Right kidney (tissue), 1 donor: Measurements from ENCODE around the gene TALDO1.

Experiments
- DNase-seq: peaks from one replicate; pipeline ENCODE4 v3.0.0-alpha.2; 2016

Gene TALDO1

DNA sequence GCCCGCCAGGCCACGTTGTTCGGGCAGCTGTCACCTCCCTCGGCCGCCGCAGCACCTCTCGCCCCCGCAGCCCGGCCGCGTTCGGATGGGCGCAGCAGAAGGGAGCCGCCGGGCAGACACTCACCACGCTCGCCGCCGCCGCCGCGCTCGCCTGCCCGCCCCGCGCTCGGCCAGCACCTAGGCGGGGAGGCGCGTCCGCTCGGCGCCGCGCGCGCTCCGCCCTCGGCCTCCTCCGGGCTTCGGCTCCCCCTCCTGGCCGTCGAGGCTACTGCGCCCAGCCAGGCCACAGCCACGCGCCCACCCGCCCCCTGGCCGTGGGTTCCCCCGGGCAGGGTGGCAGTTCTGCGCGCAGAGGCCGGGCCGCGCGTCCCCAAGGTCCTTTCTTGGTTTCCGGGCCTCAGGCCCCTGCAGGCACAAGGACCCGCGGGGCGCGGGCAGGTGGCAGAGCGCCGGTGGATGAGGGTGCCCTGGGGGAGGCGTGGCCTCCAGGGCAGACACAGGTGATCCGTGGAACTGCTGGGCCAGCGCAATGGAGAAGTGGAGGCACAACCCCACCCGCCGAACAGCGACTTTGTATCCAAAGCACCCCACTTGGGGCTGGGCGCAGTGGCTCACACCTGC lies 50.9 kb downstream of the TALDO1 start, which contains the start of gene SLC25A22:
Gene SLC25A22, minus strand, starts transcription at position 189 of the 621 bp plus-strand sequence. CDS start 3,275 bp downstream, outside the sequence.
- DNase-seq = peak; percentile 88

DNA sequence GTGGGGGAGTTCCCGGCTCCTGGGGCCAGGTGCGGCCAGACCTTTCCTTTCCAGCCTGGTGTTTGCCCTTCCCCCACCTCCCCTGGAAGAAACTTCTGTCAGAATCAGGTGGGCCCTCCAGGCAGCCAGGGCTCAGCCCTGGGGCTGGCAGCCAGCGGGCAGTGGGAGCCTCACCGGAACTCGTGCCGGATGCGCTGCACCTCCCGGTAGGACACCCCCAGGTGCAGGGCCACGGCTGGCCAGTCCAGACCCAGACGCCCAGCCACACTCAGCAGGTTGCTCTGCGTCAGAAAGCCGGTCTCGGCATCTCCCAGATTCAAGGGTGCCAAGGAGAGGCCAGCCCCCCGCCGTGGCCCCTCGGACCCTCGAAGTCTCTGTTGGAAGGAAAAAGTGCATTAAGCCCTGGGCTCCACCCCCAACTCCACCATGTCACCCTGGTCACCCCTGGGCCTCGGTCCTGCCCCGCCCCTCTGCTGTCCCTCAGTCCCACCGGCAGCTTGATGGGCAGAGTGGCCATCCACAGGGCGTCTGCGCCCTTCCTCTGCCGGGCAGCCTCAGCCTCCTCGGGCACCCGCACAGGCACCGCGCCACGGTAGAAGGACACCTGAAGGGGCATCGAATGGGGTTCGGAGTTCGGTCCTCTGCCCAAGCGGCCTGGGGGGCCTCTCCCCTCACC lies 52.5 kb downstream of the TALDO1 start:
- DNase-seq = no peak

DNA sequence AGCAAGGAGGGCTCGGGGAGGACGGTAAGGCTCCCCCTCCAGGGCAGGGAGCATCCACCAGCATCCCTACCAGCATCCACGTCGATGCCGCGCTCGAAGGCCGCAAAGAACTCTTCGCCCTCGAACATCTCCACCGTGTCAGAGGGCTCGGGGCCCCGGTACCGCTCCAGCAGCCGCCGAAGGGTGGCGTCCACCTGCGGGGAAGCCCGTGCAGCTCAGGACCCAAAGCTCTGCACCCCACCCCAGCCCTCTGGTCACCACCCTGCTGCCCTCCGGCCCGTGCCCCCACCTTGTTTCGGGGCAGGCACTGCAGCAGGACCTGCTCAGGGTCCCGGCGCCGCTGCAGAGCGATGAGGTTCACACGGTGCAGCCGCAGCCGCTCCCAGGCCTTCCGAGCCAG lies 53.2 kb downstream of the TALDO1 start:
- DNase-seq = no peak

DNA sequence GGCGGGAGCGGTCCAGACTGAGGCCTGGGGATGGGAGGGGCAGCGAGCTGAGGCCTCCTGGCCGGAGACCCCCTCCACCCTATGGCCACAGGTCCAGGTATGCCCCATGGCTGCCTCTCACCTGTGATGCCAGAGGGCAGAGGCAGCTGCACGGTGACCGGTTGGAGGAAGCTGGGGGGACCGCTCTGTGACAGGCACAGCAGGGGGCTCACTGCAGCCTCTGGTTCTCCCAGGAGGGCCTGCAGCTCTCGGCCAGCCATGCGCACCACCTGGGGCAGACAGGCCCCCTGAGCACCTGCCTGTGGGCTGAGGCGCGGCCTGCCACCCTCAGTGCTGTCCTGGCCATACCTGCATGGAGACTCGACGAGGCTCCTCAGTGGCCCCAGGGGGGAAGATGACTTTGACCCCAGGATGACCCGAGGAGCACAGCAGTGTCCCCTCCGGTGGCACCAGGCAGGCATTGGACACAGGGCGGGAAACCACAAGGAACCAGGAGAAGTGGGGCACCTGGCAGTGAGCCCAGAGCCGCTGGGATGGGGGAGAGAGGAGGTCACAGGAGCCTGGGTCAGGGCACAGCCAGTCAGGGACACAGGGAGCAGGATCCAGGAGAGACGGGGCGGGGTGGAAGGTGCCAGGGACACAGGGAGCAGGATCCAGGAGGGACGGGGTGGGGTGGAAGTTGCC lies 54.0 kb downstream of the TALDO1 start:
- no peak for DNase-seq

DNA sequence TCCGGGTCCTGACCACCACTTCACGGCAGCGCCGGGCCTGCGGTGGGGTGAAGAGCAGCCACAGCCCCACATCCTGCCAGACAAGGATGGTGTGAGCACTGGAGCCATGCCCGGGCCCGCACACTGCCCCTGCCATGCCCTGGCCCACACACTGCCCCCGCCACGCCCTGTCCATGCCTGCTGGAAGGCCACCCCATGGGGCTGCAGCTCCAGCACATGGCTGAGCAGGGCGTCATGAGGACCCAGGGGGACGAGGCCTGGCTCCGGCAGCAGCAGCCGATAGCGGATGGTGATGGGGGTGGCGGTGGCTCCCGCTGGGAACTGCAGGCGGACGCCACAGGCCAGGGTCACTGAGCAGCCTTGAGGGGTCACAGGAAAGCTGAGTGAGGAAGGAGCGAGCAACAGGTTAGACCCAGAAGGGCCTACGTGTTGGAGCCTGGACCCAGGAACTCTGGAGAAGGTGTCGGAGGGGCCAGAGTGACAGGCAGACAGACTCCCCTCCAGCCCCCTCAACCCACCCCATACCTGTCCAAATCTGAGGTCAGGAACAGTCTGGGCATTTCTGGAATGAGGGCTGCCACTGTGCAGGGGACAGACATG lies 54.9 kb downstream of the TALDO1 start:
- no peak for DNase-seq

DNA sequence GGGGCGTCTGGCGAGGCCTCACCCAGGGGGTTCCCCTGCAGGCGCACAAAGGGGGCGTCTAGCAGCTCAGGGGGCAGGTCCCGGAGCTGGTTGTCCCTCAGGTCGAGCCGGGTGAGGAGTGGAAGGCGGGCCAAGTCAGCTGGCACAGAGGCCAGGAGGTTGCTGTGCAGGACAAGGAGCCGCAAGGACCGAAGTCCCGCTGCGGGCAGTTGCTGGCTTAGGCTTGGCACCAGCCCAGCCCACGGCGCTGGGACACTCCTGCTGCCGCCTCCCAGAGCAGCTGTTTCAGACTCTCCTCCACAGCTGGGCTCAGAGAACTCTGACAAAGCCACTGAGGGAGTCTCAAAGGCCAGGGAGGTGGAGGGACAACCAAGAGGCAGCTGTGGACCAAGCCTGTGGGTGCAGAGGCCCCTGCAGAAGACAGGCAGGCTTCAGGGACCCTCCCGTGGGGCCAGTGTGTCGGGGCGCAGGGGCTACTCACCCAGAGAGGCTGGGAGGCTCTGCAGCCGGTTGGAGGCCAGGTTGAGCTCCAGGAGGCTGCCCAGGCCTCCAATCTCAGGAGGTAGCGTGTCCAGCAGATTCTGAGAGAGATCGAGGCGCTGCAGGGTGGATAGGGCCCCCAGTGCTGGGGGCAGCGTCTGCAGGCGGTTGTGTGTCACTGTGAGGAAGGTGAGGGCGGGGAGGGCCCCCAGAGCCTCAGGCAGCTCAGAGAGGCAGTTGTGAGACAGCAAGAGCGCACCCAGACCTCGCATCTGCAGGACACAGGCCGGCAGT lies 55.6 kb downstream of the TALDO1 start:
- DNase-seq = no peak

DNA sequence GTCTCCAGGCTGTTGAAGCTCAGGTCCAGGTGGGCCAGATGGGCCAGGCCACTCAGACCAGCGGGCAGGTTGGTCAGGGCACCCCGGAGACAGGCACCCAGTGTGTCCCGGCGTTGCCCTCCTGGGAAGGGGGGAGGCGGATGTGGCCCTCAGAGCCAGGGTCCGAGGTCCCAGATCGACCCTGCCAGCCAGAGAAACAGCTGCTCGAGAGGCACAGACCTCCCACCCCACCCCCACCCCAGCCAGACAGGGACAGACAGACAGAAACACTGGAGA lies 56.1 kb downstream of the TALDO1 start:
- DNase-seq = no peak

DNA sequence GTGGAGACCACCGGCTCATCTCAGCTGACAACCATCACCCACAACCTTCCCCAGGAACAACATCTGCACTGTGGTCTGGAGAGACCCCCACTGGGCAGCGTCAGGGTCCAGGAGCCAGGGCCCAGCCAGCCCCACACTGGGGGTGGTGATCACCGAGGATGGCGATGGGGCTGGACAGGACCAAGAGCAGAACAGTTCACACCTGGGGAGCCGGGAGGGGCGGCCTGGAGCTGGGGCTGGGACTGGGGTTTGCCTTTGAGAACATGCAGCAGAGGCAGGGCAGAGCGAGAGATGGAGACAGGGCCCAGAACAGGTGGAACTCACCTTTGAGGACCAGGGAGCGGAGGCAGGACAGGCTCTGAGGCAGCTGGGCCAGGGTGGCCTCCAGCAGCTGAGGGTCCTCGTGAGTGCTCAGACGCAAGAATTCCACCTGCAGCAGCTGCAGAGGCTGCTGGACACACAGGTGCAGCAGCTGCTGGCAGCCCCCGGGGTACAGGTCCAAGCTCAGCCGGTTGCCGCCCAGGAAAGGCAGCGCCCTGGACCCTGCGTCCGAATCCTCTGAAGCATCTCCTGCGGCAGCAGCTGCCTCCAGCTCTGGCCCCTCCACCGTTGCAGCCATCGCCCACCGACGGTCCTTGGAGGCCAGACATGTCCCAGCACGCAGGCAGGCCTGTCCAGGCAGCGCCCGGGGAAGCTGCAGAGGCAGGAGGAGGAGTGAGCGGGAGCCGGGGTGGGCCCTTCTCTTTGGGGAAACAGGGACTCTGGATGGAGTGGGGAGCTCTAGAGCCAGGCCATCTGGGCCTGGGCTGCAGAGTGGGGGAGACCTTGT lies 56.7 kb downstream of the TALDO1 start:
- DNase-seq = no peak

DNA sequence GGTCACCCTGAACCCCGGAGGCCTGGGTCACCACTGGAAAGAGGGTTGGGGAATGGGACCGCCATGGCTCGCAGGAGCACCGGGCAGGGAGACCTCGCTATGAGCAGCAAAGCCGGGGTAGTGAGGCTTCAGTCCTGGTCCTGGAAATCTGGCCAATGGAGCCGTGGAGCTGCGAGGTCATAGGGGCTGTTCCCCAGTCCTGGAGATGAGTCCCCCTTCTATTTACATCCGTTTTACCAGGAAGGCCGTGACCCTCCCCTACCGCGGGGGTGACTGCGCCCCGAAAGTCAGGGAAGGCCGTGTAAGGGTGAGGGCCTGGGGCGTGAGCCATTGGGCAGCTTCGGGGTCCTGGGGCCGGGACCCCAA lies 57.3 kb downstream of the TALDO1 start:
- no peak for DNase-seq

DNA sequence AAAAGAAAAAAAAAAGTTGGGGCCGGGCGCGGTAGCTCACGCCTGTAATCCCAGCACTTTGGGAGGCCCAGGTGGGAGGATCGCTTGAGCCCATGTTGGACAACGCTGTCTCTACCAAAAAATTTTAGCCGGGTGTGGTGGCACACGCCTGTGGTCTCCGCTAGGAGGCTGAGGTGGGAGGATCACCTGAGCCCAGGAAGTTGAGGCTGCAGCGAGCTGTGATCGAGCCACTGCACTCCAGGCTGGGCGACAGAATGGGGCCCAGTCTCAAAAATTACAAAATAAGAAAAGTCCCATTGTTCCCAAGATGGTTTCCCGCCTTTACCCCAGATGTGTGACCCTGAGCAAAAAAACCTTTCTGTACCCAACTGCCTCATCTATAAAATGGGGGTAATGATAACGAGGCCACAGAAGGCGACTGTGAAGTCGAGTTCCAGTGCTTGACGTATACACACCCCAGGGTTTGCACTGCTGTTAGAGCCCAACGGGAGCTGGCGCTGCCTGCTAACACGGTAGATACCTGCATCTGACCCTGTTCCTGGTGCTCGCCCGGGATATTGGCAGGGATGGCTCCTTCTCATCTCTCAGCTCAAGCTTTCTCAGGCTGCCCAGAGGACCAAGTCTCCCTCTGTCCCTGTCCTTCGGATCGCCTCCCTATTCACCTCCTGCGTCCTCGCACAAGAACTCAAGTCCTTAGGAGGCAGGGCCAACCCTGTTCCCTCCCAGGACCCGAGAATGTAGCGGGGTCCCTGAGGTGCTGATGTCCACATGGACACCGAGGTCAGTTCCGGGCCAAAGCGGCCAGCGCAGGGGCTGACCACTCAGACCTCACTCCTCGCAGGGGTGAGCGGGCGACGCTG lies 61.4 kb downstream of the TALDO1 start:
- DNase-seq = no peak

DNA sequence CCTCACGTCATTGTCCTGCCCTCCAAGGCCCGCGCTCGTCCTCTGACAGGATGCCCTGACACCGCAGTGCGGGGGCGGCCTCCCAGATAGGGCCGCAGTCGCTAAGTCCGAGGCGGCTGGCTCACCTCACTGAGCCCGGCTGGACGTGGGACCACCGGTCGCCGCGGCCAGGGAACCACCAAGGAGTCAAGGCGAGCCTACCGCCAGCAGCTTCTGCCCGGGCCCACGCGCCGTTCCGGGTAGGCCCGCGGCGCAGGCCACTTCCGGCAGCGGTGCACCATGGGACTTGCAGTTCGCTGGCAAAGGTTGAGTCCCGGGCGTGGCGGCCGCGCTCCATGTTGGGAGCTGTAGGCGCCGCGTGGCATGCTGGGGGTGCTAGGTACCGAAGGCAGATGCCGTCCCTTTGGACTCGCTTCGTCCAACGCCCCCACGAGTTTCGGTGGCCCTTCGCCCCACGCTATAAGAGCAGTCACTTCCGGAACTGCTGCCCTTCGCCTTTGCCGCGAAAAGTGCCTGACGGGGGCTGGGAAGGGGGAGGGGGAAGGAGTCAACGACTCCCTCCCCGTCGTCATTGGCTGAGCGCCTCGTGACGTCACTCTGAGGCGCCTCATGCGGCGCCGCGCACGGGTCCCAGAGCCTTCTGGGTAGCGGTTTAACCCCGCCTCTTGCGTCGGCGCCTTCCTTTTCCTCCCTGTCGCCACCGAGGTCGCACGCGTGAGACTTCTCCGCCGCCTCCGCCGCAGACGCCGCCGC lies 62.2 kb downstream of the TALDO1 start, which contains the start of gene RPLP2:
Gene RPLP2, plus strand, starts transcription at position 681 of the 753 bp plus-strand sequence. CDS start 268 bp downstream, outside the sequence.
- DNase-seq = peak; percentile 100

DNA sequence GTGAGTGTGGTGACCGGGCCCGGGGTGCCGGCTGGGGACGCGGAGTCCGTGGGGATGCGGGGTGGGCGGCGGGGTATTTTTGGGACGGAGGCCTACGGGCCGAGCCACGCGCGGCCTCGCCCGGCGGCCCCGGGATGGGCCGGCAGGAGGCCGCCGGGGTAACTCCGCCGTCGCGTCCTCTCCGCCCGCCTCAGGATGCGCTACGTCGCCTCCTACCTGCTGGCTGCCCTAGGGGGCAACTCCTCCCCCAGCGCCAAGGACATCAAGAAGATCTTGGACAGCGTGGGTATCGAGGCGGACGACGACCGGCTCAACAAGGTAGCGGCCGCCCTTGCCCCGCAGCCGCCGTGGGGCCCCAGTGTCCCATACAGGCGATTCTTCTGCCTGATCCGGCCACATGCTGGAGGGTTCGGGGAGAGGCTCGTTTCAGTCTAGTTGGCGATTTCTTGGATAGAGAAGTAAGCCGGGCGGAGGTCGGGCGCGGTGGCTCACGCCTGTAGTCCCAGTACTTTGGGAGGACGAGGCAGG lies 62.8 kb downstream of the TALDO1 start:
- no peak for DNase-seq

DNA sequence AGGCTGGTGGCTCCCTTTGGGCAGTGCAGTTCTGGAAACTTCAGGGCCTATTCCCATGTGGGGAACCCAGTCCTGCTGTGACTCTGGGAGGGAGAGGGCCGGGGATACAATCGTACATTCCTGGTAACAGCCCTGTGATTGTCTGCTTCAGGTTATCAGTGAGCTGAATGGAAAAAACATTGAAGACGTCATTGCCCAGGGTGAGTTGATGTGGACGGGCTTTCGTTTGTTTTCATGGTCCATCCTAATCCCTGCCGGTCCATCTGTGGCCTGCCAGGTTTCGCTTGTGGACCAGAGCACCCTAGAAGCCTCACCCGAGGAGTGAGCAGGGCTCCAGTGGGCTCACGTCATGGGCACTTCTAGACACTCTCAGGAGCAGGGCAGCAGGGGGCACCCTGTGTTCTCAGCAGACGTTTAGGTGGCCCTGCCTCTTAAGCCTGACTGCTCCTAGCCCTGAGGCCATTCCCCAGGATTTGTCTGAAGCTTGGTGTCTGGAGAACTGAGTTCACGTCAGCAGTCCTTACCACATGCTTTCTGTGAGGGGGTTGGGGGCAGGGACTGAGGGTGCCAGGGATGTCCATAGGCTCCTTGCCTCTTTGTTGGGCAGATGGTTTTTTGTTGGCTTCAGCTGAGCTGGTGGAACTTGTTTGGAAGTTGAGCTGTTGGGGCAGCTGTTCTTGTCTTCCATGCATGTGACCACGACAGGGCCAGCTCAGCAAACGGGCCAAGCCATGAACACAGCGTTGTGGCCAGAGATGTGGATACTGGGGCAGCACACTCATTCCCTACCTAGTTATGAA lies 64.4 kb downstream of the TALDO1 start:
- DNase-seq = no peak

DNA sequence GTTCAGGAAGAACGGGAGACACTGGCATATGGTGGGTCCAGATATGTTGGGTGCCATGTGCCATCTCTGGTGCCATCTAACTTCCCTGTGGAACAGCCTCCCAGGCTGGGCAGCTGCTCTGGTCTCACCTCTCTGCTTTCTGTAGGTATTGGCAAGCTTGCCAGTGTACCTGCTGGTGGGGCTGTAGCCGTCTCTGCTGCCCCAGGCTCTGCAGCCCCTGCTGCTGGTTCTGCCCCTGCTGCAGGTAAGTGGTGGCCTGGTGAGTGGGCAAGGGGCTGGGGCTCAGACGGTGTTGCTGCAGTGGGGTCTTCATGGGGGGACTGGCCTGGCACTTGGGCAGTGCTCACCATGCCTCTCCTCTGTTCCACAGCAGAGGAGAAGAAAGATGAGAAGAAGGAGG lies 65.1 kb downstream of the TALDO1 start:
- no peak for DNase-seq

DNA sequence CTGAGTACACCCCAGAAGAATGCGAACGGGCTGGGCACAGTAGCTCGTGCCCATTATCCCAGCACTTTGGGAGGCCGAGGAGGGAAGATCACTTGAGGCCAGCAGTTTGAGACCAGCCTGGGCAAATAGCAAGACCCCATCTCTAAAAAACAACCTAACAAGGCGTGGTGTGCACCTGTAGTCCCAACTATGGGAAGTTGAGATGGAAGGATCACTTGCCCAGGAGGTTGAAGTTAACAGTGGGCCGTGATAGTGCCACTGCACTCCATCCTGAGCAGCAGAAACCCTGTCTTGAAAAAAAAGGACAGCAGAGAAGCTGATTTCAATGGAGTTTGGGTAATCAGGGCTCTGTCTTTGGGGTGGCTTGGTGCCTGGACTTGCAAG lies 65.8 kb downstream of the TALDO1 start:
- DNase-seq = no peak

DNA sequence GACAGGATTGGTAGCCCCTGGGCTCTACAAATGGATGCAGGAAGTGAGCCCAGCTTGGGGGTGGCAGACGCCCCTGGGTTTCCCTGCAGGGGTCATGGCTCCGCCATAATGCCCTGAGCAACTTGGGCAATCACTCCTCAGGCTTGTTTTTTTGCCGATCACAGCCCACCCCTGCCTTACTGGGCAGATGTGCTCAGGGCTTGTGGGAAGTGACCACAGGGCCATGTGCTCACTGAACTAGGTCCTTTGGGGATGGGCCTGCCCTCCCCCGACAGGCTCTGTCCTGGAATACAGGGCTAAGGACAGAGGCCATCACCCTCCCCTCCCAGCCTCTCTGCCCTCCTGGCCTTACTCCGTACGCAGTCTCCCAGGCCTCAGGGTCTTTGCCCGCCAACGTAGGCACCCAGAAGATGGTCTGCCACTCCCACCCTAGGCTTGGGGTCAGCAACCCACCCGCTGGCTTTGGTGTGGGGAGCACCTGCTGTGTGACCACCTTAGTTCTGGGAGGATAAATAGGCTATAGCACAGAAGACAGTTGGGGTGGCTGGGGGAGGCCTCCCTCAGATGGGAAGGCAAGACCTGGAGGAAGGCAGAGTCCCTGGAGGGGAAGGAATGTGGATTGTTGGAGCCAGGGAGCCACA lies 66.3 kb downstream of the TALDO1 start:
- no peak for DNase-seq
